M059J (cell line): Measurements from ENCODE around the gene GRIK4. TPM values are rescaled to one million over a fixed set of nuclear protein-coding genes. Genes with fewer than 3 reads are reported as not detected.

Experiments used
- DNase-seq: peaks from one replicate; pipeline ENCODE4 v3.0.0-alpha.2; 2012; ENCODE audit warnings: low read depth
- total RNA-seq: library from RNA; depleted of rRNA; stranded (reverse); fragments of >200 nt; shearing (Covaris generic); gene quantifications from 2 replicates; pipeline ENCODE4 v1.2.3, GENCODE V29; 2014

The GRIK4 gene
- total RNA-seq, 1 experiment from 2014 or later = 0.07 TPM

GRCh38 chr11:120547811-120548681, 36.5 kb downstream of the GRIK4 start:
- peak; percentile 97 for DNase-seq

GRCh38 chr11:120548682-120549209, 37.2 kb downstream of the GRIK4 start:
- no peak for DNase-seq

GRCh38 chr11:120549346-120549745, 37.8 kb downstream of the GRIK4 start:
- DNase-seq = no peak

- DNase-seq = no peak
These were observed 38.5 kb downstream of the GRIK4 start for GRCh38 chr11:120550007-120550406.

GRCh38 chr11:120551191-120551590, 39.6 kb downstream of the GRIK4 start:
- DNase-seq = no peak

GRCh38 chr11:120554766-120555432, 43.4 kb downstream of the GRIK4 start:
- DNase-seq = no peak

GRCh38 chr11:120555433-120555773, 43.9 kb downstream of the GRIK4 start:
- DNase-seq = no peak

- no peak for DNase-seq
These were observed 45.2 kb downstream of the GRIK4 start for GRCh38 chr11:120556797-120557196.

GRCh38 chr11:120558744-120559431, 47.3 kb downstream of the GRIK4 start:
- no peak for DNase-seq

- DNase-seq = no peak
These were observed 49.7 kb downstream of the GRIK4 start for GRCh38 chr11:120561286-120561685.

- DNase-seq = no peak
These were observed 51.4 kb downstream of the GRIK4 start for GRCh38 chr11:120562806-120563425.

- DNase-seq = no peak
These were observed 52.4 kb downstream of the GRIK4 start for GRCh38 chr11:120563703-120564572.

GRCh38 chr11:120564573-120565311, 53.2 kb downstream of the GRIK4 start:
- peak; percentile 33 for DNase-seq

- no peak for DNase-seq
These were observed 54.1 kb downstream of the GRIK4 start for GRCh38 chr11:120565466-120566155.

GRCh38 chr11:120566176-120566575, 54.6 kb downstream of the GRIK4 start:
- peak; percentile 46 for DNase-seq

- DNase-seq = peak; percentile 17
These were observed 57.2 kb downstream of the GRIK4 start for GRCh38 chr11:120568572-120569307.

GRCh38 chr11:120569861-120570260, 58.3 kb downstream of the GRIK4 start:
- no peak for DNase-seq

GRCh38 chr11:120571476-120571875, 59.9 kb downstream of the GRIK4 start:
- no peak for DNase-seq
